DND-41 (cell line): ENCODE data around the gene PACRG.

Source experiments
- ATAC-seq: fragments of 200-7000 bp; cut with Tn5 transposase; 3 replicates; pipeline ENCODE4 v1.9.1; 2021; ENCODE audit warnings: low read depth; ENCODE audit not compliant: insufficient read depth
- DNase-seq: peaks from one replicate; pipeline ENCODE4 v3.0.0-alpha.2; 2020
- H2AFZ ChIP-seq: 2 replicates; pipeline ENCODE4 v1.6.0; 2012; ENCODE audit warnings: low read depth, low read length
- H3K27ac ChIP-seq: 2 replicates; pipeline ENCODE4 v1.5.1; 2012; ENCODE audit warnings: low read length, inconsistent platforms
- H3K27me3 ChIP-seq: fragments of 200-600 bp; sonication (generic); 2 replicates; pipeline ENCODE4 v1.6.0; 2012; ENCODE audit warnings: low read length, mild to moderate bottlenecking, inconsistent platforms; ENCODE audit not compliant: insufficient read depth, poor library complexity
- H3K36me3 ChIP-seq: 2 replicates; pipeline ENCODE4 v1.5.1; 2012; ENCODE audit warnings: low read length, inconsistent platforms; ENCODE audit not compliant: insufficient read depth
- H3K4me1 ChIP-seq: 2 replicates; pipeline ENCODE4 v1.5.1; 2012; ENCODE audit warnings: mild to moderate bottlenecking, low read length; ENCODE audit not compliant: insufficient read depth
- H3K4me2 ChIP-seq: 2 replicates; pipeline ENCODE4 v1.6.0; 2012; ENCODE audit warnings: mild to moderate bottlenecking, moderate library complexity, low read length, inconsistent platforms; ENCODE audit not compliant: insufficient read depth
- H3K4me3 ChIP-seq, 2 experiments: fragments of 200-600 bp in 1 of 2; shearing (Covaris generic) in 1 of 2; 2 replicates each; pipeline ENCODE4 v1.5.1; 2012 to 2016; ENCODE audit warnings: inconsistent platforms in 2 of 2, low read length in 2 of 2, mild to moderate bottlenecking in 2 of 2, low read depth in 1 of 2, moderate library complexity in 1 of 2
- H3K79me2 ChIP-seq: 2 replicates; pipeline ENCODE4 v1.6.0; 2012; ENCODE audit warnings: low read length, inconsistent platforms; ENCODE audit not compliant: insufficient read depth
- H3K9ac ChIP-seq: 2 replicates; pipeline ENCODE4 v1.6.0; 2012; ENCODE audit warnings: low read depth, mild to moderate bottlenecking, inconsistent platforms, low read length, moderate library complexity
- H3K9me3 ChIP-seq: 2 replicates; pipeline ENCODE4 v1.5.1; 2012; ENCODE audit warnings: low read length, moderate library complexity, mild to moderate bottlenecking, inconsistent platforms; ENCODE audit not compliant: insufficient read depth, severe bottlenecking
- H4K20me1 ChIP-seq: 2 replicates; pipeline ENCODE4 v1.6.0; 2012; ENCODE audit warnings: low read length; ENCODE audit not compliant: insufficient read depth
- CTCF ChIP-seq: IDR thresholded peaks from 2 replicates; pipeline ENCODE4 v1.5.1; 2012; ENCODE audit warnings: borderline replicate concordance, low read length, moderate library complexity, mild to moderate bottlenecking; ENCODE audit not compliant: poor library complexity, severe bottlenecking; ENCODE audit errors: extremely low read depth
- EZH2 ChIP-seq: IDR thresholded peaks from 3 replicates; pipeline ENCODE4 v1.6.1; 2012; ENCODE audit warnings: borderline replicate concordance, low read depth, mild to moderate bottlenecking, moderate library complexity, low read length, inconsistent platforms; ENCODE audit not compliant: severe bottlenecking

The PACRG gene

DNA sequence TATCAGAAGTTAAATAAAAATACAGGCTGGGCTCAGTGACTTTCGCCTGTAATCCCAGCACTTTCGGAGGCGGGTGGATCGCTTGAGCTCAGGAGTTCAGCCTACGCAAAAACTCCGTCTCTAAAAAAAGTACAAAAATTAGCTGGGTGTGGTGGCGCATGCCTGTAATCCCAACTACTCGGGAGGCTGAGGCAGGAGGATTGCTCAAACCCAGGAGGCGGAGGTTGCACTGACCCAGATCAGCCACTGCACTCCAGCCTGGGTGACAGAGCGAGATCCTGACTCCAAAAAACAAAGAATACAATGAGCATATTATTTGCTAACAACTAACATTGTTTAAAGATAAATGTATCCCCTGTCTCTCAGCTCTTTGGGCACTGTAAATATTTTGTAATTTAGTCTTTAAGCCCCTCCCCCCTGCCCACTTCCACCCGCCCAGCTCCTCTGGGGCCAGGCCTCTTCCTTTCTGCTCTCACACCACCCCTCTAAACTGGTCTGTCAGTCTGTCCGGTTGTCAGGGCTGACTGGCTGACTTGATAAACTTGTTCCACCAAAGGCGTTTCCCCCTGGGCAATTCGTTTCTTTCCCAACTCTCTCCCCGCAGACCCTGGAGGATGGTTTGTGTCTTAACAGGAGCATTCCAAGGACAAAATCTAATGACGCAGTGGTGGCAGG, 624.4 kb downstream of the PACRG start:
- DNase-seq, result no peak
- H2AFZ ChIP-seq, result no peak overlapping the region
- TF ChIP-seq EZH2 (no peak), CTCF (no peak)

DNA sequence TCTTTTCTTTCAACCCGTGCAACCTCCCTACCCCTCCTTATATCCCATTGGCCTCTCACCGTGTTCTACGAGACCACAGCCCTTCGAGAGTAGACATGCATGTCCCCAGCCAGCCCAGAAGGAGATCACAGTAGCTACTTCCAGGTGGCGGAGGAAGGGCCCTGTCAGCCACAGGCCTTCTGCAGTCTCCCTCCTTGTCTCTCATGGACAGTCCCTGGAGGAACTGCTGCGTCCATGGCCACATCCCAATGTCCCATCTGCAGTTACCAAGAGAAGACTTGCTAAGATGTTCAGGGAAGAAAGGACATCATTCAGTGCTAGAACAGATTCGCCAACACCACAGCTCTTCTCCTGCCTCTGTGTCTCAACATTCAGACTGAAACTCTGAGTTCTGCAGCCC, 625.2 kb downstream of the PACRG start:
- H3K36me3 ChIP-seq, result no peaks in the 10 kb centered on the region
- no peaks in the 10 kb centered on the region for H3K9me3 ChIP-seq
- no peak overlapping the region for H2AFZ ChIP-seq
- DNase-seq (no peak), ATAC-seq (no peak)
- H3K9ac ChIP-seq, result no peak overlapping the region
- no peaks in the 10 kb centered on the region for H4K20me1 ChIP-seq
- H3K27ac ChIP-seq, result no peak overlapping the region
- H3K4me2 ChIP-seq, result no peak overlapping the region
- TF ChIP-seq EZH2 (no peak), CTCF (no peak)
- no peak overlapping the region for H3K4me3 ChIP-seq
- no peaks in the 10 kb centered on the region for H3K27me3 ChIP-seq
- no peaks in the 10 kb centered on the region for H3K79me2 ChIP-seq
- H3K4me1 ChIP-seq, result no peaks in the 10 kb centered on the region

More for the DNA sequence above, 624.4 kb downstream of the PACRG start:
- no peaks in the 10 kb centered on the region for H3K79me2 ChIP-seq
- H3K27me3 ChIP-seq, result no peaks in the 10 kb centered on the region
- no peaks in the 10 kb centered on the region for H4K20me1 ChIP-seq
- no peak overlapping the region for H3K4me2 ChIP-seq
- H3K4me3 ChIP-seq, result no peak overlapping the region
- no peak overlapping the region for H3K9ac ChIP-seq
- no peak overlapping the region for H3K27ac ChIP-seq
- H3K36me3 ChIP-seq, result no peaks in the 10 kb centered on the region
- no peaks in the 10 kb centered on the region for H3K4me1 ChIP-seq
- ATAC-seq, result no peak
- H3K9me3 ChIP-seq, result no peaks in the 10 kb centered on the region

DNA sequence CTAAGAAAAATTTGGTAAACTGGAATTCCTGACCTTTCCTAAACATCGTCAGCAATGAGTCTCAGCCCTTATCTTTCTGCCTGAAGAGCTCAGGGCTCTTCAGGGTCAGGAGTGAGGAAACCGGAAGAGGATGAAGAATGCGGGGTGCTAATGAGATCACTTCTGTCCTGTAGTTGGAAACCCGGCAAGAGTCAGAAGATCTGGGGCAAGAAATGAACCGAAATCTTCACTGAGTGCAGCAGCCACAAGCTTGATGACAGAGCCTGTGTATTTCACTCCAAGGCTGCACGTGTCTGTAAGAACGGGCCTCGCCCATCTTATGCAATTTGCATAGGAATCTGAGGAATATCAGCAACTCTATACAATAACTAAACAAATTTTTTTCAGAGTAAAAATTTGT, 626.3 kb downstream of the PACRG start:
- H3K9ac ChIP-seq, result no peak overlapping the region
- H3K27me3 ChIP-seq, result no peaks in the 10 kb centered on the region
- H3K9me3 ChIP-seq, result no peaks in the 10 kb centered on the region
- no peak overlapping the region for H3K4me3 ChIP-seq
- no peak overlapping the region for H3K4me2 ChIP-seq
- no peaks in the 10 kb centered on the region for H4K20me1 ChIP-seq
- no peak for TF ChIP-seq CTCF
- no peak for TF ChIP-seq EZH2
- no peak for ATAC-seq
- no peak overlapping the region for H2AFZ ChIP-seq
- H3K36me3 ChIP-seq, result no peaks in the 10 kb centered on the region
- no peak overlapping the region for H3K27ac ChIP-seq
- no peaks in the 10 kb centered on the region for H3K79me2 ChIP-seq
- H3K4me1 ChIP-seq, result no peaks in the 10 kb centered on the region
- no peak for DNase-seq
